GM12892 (cell line): ENCODE measurements around the gene HOXA11.

Source experiments
- POLR2A ChIP-seq: IDR thresholded peaks from 2 replicates; pipeline ENCODE4 v1.6.1; 2011; ENCODE audit warnings: low read depth, low read length, control low read depth
- POLR2AphosphoS5 ChIP-seq: IDR thresholded peaks from 2 replicates; pipeline ENCODE4 v1.6.1; 2011; ENCODE audit warnings: low read depth, low read length, control low read depth
- TAF1 ChIP-seq: IDR thresholded peaks from 2 replicates; pipeline ENCODE4 v1.6.1; 2011; ENCODE audit warnings: low read depth, mild to moderate bottlenecking, control low read depth, low read length, borderline replicate concordance

GRCh38 chr7:27223941-27224575, 39.0 kb upstream of the HOXA11 start:
- TF ChIP-seq TAF1 (no peak), POLR2A (no peak), POLR2AphosphoS5 (no peak)
